Measurements from ENCODE around the gene CHTF8. TPM values are rescaled to one million over a fixed set of nuclear protein-coding genes. Genes with fewer than 3 reads are reported as not detected.

The CHTF8 gene
- total RNA-seq, 2 experiments from 2014 or later, result 25.8 to 28.5 TPM

GRCh38 chr16:69111216-69111875 is 21.0 kb downstream of the CHTF8 start:
- DNase-seq (no peak), ATAC-seq (ENCODE audit: poor library complexity) (no peak)
- Histone ChIP-seq H3K36me3 (ENCODE audit: insufficient read depth, low read length) (peaks cover 28% of the 10 kb centered on the region), H3K27me3 (ENCODE audit: control insufficient read depth in 1 of 2, insufficient read depth in 2 of 2, low read length in 2 of 2) (peaks cover 28% of the 10 kb centered on the region in 2 experiments), H3K4me3 (ENCODE audit: low read length) (no peak overlapping the region), H3K27ac (ENCODE audit: low read depth in 1 of 2, low read length in 2 of 2) (no peak overlapping the region), H3K4me1 (ENCODE audit: insufficient read depth, low read length) (peaks cover 24% of the 10 kb centered on the region), H3K9me3 (ENCODE audit: control insufficient read depth in 1 of 2, insufficient read depth in 1 of 2, low read length in 2 of 2) (peaks cover 0 to 9% of the 10 kb centered on the region in 2 experiments)
- no peak overlapping the region for H3K27ac Mint-ChIP-seq
- peaks cover 14% of the 10 kb centered on the region for H3K4me1 Mint-ChIP-seq (ENCODE audit: low read depth)
- peaks cover 28% of the 10 kb centered on the region for H3K27me3 Mint-ChIP-seq
- H3K36me3 Mint-ChIP-seq (ENCODE audit: low read depth), result peaks cover 62% of the 10 kb centered on the region
- TF ChIP-seq, protein P1, sequence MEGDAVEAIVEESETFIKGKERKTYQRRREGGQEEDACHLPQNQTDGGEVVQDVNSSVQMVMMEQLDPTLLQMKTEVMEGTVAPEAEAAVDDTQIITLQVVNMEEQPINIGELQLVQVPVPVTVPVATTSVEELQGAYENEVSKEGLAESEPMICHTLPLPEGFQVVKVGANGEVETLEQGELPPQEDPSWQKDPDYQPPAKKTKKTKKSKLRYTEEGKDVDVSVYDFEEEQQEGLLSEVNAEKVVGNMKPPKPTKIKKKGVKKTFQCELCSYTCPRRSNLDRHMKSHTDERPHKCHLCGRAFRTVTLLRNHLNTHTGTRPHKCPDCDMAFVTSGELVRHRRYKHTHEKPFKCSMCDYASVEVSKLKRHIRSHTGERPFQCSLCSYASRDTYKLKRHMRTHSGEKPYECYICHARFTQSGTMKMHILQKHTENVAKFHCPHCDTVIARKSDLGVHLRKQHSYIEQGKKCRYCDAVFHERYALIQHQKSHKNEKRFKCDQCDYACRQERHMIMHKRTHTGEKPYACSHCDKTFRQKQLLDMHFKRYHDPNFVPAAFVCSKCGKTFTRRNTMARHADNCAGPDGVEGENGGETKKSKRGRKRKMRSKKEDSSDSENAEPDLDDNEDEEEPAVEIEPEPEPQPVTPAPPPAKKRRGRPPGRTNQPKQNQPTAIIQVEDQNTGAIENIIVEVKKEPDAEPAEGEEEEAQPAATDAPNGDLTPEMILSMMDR (IDR thresholded peaks at IDR 0.05), result no peak
- CTCF ChIA-PET, result no interaction called here
- no peaks in the 10 kb centered on the region for H3K9me3 Mint-ChIP-seq
- POLR2A ChIA-PET, result no interaction called here
- intact Hi-C loops (cut with DNase I, micrococcal nuclease), result no loop called here
- no peak overlapping the region for H3K4me3 Mint-ChIP-seq

- intact Hi-C loops (cut with DNase I, micrococcal nuclease), result no loop called here
- Mint-ChIP-seq H3K4me1 (ENCODE audit: low read depth) (peaks cover 18% of the 10 kb centered on the region), H3K4me3 (no peak overlapping the region), H3K9me3 (no peaks in the 10 kb centered on the region), H3K36me3 (ENCODE audit: low read depth) (peaks cover 56% of the 10 kb centered on the region), H3K27me3 (peaks cover 32% of the 10 kb centered on the region), H3K27ac (no peak overlapping the region)
- ATAC-seq (ENCODE audit: poor library complexity), result no peak
- Histone ChIP-seq H3K27me3 (ENCODE audit: control insufficient read depth in 1 of 2, insufficient read depth in 2 of 2, low read length in 2 of 2) (peaks cover 33 to 34% of the 10 kb centered on the region in 2 experiments), H3K9me3 (ENCODE audit: control insufficient read depth in 1 of 2, insufficient read depth in 1 of 2, low read length in 2 of 2) (peaks cover 0 to 9% of the 10 kb centered on the region in 2 experiments), H3K27ac (ENCODE audit: low read depth in 1 of 2, low read length in 2 of 2) (no peak overlapping the region), H3K4me3 (ENCODE audit: low read length) (no peak overlapping the region), H3K36me3 (ENCODE audit: insufficient read depth, low read length) (peaks cover 19% of the 10 kb centered on the region), H3K4me1 (ENCODE audit: insufficient read depth, low read length) (peaks cover 29% of the 10 kb centered on the region)
- ChIA-PET POLR2A (interaction anchor here (0.6 kb wide), 1 partner anchor 11 kb away, joined by 3 read pairs; no protein-coding TSS in a partner anchor), CTCF (no interaction called here)
- TF ChIP-seq, protein P1 (IDR thresholded peaks at IDR 0.05), result no peak
- DNase-seq, result no peak
Measured at GRCh38 chr16:69110406-69110805, 22.0 kb downstream of the CHTF8 start.

DNA sequence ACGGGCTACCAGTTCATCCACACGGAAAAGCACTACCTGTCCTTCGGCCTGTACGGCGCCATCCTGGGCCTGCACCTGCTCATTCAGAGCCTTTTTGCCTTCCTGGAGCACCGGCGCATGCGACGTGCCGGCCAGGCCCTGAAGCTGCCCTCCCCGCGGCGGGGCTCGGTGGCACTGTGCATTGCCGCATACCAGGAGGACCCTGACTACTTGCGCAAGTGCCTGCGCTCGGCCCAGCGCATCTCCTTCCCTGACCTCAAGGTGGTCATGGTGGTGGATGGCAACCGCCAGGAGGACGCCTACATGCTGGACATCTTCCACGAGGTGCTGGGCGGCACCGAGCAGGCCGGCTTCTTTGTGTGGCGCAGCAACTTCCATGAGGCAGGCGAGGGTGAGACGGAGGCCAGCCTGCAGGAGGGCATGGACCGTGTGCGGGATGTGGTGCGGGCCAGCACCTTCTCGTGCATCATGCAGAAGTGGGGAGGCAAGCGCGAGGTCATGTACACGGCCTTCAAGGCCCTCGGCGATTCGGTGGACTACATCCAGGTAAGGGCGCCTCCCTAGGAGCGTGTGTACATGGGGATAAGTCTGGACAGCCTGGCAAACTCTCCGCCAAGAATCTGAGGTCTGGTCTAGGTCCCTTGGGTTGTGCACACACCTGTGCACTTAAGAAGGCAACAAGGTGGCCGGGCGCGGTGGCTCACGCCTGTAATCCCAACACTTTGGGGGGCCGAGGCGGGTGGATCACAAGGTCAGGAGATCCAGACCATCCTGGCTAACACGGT is 22.7 kb downstream of the CHTF8 start:
- Histone ChIP-seq H3K27ac (ENCODE audit: low read depth in 1 of 2, low read length in 2 of 2) (no peak overlapping the region), H3K9me3 (ENCODE audit: control insufficient read depth in 1 of 2, insufficient read depth in 1 of 2, low read length in 2 of 2) (peaks cover 0 to 9% of the 10 kb centered on the region in 2 experiments), H3K4me3 (ENCODE audit: low read length) (no peak overlapping the region), H3K36me3 (ENCODE audit: insufficient read depth, low read length) (peaks cover 14% of the 10 kb centered on the region), H3K27me3 (ENCODE audit: control insufficient read depth in 1 of 2, insufficient read depth in 2 of 2, low read length in 2 of 2) (peaks cover 39 to 41% of the 10 kb centered on the region in 2 experiments), H3K4me1 (ENCODE audit: insufficient read depth, low read length) (peaks cover 32% of the 10 kb centered on the region)
- CTCF ChIA-PET, result no interaction called here
- POLR2A ChIA-PET, result interaction anchor here (0.6 kb wide), 1 partner anchor 11 kb away, joined by 3 read pairs; no protein-coding TSS in a partner anchor
- ATAC-seq (ENCODE audit: poor library complexity) (no peak), DNase-seq (no peak)
- H3K4me3 Mint-ChIP-seq, result no peak overlapping the region
- no peak overlapping the region for H3K27ac Mint-ChIP-seq
- intact Hi-C loops (cut with DNase I, micrococcal nuclease), result no loop called here
- H3K4me1 Mint-ChIP-seq (ENCODE audit: low read depth), result peaks cover 22% of the 10 kb centered on the region
- peaks cover 50% of the 10 kb centered on the region for H3K36me3 Mint-ChIP-seq (ENCODE audit: low read depth)
- H3K27me3 Mint-ChIP-seq, result peaks cover 38% of the 10 kb centered on the region
- TF ChIP-seq, protein P1 (IDR thresholded peaks at IDR 0.05), result no peak
- H3K9me3 Mint-ChIP-seq, result no peaks in the 10 kb centered on the region

Data from CD4-positive, alpha-beta T cell (primary cell).